ENCODE measurements around the gene MARS1.

DNA sequence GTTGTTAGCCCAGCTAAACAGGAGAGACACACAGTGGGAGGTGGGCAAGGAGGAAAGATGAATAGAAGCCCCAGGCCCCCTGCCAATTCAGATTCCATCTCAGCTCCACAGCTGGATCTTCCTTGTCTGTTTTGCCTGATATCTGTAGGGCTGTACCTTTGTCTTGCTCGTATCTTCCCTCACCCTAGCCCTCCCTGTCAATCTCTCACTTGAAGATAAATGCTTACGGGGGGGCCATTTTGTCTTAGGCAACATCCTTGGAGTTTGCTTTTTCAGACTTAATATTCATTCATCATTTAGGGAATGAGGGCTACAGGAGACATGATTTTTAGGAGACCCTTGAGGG, 64.4 kb downstream of the MARS1 start:
- TF ChIP-seq, protein P1, sequence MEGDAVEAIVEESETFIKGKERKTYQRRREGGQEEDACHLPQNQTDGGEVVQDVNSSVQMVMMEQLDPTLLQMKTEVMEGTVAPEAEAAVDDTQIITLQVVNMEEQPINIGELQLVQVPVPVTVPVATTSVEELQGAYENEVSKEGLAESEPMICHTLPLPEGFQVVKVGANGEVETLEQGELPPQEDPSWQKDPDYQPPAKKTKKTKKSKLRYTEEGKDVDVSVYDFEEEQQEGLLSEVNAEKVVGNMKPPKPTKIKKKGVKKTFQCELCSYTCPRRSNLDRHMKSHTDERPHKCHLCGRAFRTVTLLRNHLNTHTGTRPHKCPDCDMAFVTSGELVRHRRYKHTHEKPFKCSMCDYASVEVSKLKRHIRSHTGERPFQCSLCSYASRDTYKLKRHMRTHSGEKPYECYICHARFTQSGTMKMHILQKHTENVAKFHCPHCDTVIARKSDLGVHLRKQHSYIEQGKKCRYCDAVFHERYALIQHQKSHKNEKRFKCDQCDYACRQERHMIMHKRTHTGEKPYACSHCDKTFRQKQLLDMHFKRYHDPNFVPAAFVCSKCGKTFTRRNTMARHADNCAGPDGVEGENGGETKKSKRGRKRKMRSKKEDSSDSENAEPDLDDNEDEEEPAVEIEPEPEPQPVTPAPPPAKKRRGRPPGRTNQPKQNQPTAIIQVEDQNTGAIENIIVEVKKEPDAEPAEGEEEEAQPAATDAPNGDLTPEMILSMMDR (IDR thresholded peaks at IDR 0.05; ENCODE audit: low read length) = no peak
- TF ChIP-seq EZH2 (optimal IDR thresholded peaks at IDR 0.05; ENCODE audit: low read depth, low read length) = no peak
